Stimulated activated CD4-positive, alpha-beta T cell treated with anti-CD3 and anti-CD28 coated beads, Interleukin-12 subunit alpha, Interleukin-12 subunit beta, amount 100 ng/mL, for 4 hours (primary cell): Measurements from ENCODE around the gene MAD1L1.

Experiments used
- DNase-seq: peaks from one replicate; pipeline ENCODE4 v3.0.0-alpha.2; 2020

MAD1L1 gene

DNA sequence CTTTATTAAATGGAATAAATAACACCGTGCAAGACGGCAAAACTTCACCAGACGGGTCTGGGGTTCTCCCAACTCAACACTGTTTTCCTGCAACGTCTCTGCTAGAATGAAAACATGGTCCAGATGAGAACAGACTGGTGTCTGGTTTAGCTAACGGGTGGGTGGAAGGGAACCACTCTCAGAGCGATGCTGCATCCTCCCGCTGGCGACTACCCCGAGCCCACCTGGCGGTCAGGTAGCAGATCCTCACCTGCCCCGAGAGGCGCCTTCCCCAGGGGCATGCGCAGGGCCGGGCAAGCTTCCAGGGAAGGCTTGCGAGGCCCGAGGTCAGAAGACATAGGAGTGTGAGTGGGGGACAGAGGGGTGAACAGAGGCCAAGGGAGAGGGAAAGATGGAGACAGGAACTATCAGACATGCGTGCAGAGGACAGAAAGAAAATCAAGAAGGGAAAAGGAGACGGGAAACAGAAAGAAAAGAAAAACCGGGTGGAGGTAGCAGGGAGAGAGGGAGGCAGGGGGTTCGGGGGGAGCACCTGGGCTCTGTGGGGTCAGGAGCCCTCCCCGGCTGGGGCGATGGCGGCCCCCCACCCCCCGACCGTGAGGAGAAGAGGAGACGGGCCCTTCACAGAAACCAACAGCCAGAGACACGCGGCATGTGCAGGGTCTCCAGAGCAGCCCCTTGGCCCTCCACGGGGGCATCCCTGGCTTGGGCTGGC, 222.0 kb downstream of the MAD1L1 start:
- no peak for DNase-seq

DNA sequence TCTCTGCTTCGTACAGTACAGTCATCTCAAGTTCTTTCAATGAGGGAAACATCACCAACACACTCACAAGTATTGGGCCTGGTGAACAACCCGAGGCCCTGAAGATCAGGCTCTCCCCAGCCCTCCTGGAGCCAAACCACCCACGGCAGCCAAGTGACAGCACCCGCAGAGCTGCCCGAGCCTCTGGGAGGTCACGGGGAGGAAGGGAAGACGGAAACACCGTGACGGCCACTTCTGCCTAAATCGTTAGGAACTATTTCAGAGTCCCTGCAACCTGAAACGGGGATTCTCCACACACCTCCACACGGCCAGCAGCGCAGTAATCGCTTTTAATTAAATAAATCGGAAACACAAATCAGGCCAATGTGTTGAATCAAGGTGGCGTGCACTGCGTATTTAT, 222.6 kb downstream of the MAD1L1 start:
- no peak for DNase-seq

DNA sequence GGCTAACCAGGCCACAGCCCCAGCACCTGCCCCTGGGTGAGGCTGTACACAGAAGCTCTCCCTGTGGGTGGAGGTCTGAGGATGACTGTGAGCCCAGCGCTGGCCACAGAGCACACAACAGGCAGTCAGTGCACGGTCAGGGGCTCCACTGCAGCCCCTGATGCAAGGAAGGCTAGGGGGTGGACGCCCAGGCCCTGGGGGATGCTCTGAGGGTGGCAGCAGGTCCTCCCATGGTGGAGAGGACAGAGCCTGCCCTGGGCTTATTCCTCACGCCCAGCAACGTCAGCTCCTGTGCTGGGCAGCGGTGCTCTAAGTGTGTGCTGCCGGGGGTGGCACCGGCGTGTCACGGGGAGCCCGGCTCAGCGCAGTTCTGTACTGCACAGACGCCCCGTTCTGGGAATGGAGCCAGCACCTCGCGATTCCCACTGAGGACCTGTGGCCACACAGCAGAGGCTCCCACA, 223.2 kb downstream of the MAD1L1 start:
- DNase-seq: no peak

DNA sequence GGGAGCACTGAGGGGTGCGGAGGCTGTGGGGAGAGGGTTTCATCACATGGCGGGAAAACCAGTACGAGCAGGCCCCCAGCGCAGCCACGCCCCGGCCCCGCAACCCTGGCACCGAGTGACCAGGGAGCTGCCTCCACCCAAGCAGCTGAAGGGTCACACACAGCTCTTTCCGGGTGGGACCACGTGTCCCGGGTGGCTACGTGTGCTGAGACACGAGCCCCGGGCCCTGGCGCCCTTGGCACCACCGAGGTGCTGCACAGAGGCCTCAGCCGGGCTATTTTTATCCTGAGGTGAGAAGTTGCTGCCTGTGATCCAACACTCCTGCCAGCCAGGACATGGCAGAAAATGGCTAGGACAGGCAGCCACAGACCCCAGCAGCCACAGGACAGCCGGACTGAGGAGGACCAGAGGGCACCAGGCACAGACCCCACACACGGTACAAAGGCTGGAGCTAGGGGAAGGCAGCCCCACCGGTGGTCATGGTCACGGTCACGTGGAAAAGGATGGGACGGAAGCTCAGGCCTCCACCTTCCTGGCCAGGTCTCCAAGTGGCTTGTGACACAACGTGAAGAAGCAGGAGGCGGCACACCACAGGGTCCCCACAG, 223.7 kb downstream of the MAD1L1 start:
- DNase-seq: no peak

DNA sequence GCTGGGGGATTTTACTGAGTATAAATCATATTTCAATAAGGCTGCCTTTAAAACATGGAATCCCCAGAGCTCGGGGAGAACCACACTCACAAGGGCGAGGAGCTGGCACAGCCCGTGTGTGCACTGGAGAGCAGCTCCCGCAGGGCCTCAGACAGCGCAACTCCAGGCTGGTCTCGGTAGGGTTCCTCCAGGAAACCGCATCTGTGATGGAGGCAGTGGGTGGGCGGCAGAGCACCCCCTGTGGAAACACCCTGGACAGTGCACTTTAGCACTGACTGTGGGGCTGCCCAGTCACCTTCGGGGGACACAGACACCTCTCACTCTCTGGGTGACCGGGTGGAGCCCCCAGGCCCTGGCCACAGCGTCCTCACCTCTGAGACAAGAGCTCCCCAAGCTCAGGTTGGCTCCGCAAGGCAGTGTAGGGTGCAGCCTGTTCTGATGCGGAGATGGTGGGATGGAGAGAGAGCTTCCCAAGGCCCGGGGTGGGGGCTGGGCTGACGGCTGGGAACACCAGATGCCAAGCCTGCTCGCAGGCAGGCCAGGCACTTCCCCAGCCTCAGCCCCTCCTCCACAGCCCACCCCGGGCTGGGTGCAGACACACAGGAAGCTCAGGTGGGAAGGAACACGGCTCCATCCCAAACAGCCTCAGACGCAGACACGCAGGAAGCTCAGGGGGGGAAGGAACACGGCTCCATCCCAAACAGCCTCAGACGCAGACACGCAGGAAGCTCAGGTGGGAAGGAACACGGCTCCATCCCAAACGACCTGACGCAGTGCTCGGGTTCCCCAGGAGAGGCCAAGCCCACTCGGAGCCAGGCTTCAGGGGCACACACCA, 224.4 kb downstream of the MAD1L1 start:
- DNase-seq: no peak

DNA sequence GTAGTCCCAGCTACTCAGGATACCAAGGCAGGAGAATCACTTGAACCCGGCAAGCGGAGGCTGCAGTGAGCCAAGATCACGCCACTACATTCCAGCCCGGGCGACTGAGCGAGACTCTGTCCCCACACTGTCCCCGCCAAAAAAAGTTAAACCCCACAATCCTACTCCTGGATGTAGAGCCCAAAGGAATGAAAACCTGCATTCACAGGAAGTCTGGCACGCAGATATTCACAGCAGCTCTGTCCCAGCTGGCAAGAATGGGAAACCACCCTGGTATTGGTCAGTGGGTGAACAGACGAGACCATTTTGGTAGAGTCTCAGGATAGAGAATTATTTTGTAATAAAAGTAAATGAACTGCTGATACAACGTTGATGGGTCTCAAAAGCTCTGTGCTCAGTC, 225.2 kb downstream of the MAD1L1 start:
- no peak for DNase-seq

DNA sequence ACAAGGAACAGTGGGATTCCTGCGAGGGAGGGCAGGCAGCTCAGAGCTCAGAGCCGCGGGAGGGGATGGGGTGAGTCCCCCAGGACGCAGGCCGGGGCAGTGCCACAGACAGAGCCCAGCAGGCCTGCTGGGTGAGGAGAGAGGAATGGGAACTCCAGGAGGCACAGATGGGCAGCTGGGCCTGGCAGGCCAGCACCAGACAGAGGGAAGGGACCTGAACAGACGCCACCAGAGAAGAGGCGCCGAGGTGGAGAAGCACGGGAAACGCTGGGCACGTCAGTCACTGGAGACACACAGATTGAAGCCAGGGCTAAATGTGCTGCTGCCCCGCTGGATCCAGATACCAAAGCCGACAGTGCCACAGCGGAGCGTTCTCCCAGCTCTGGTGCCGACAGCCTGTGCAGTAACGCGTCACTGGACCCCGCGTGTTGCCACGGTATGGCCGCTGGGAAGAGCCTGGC, 225.8 kb downstream of the MAD1L1 start:
- no peak for DNase-seq

DNA sequence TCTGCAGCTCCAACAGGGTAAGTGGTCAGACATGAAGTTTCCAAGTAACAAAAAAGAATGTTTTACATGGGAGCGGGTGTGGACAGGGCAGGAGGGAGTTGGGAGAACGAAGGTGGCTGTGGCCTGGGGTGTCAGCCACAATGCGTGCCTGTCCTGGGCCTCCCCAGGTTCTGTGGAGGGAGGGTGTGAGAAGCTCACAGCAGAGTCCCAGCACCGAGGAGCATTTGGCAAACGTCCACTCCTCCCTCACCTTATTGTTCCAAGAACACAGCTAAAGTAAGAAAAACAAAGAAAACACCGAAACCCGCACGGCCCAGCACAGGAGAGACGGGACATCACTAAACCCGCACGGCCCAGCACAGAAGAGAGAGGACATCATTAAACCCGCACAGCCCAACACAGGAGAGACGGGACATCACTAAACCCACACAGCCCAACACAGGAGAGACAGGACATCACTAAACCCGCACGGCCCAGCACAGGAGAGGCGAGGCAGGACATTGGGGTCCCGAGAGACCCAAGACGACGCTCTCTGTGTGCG, 226.4 kb downstream of the MAD1L1 start:
- no peak for DNase-seq

DNA sequence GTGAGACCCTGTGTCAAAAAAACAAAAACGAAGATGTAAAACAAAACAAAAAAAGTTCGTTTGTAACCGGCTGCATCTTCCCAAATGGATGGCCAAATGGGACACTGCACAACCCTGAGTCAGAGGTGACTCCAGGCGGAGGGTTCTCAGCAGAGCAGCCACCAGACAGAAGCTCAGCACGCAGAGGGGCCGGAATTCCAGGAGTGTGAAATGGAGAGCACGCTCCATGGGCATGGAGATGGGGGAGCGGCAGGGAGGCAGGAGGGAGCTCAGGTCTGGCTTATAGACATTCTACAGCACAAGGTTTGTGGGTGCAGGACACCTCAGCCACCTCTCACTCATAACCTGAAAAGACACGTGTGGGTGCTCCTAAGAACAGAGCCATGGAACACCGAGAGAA, 227.0 kb downstream of the MAD1L1 start:
- DNase-seq: no peak

DNA sequence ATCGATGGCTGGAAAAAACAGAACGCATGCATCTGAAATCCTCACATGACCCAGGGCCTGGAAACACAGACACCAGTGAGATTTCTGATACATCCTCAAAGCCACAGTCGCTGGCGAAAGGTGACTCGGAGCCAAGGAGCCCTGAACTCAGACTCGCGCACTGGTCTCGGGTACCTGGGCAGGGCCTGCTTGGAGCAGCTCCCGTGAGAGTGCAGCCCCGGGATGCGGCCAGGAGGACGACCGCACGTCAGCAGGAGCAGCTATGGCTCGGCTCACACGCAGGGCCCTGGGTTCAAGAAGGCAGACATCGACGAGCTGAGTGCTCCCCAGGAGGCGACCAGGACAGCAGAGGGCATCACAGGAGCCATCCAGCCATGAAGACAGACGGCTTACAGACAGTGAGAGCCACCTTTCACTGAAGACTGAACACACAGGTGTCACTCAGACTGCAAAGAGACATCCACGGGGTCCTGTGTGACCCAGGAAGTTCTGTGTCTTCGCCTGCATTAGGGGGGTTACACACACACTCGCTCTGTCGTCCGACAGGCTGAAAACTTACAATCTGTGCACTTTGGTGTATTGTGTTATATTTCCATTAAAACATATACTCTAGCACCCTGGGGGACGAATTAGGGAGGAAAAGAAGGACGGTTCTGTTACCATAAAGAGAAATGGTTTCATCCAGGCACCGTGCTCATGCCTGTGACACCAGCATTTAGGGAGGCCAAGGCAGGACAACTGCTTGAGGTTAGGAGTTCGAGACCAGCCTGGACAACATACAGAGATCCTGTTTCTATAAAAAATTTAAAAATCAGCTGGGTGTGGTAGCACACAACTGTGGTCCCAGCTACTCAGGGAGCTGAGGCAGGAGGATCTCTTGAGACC, 227.7 kb downstream of the MAD1L1 start:
- DNase-seq: no peak

DNA sequence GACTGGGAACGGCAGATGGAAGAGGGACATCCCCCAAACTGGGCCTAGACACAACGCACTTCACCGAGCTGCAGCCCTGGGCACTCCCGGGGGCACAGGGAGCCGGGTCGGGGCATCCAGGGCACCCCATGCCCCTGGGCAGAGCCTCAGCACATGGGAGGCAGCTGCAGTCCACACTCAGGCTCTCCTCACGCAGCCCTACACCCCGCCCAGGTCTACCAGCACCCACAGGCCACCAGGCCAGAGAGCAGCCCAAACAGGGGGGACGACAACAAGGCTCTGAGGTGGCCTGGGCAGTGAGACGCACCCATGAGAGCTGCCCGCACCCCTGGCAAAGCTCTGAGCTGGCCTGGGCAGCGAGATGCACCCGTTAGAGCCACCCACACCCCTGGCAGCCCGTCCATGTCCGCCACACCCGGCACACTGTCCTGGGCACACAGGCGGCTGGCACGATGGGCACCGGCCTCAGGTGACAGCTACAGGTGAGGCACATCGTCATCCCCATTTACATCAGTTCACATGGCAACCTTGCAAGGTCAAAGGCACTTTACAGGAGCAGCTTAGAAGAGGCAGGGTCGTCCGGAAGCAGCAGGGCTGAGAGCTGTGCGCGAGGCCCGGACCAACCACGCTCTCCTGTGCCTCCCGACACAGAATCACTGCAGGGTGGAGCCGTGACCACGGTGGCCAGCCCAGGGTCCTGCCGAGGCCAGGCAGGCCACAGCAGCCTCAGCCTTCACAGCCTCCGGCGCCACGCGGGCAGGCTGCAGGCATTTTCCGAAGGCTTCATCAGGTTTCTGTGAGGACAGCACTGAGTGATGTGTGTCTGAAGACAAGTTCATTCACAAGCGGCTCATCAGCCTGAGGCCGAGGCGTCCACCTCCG, 228.6 kb downstream of the MAD1L1 start:
- DNase-seq: no peak

DNA sequence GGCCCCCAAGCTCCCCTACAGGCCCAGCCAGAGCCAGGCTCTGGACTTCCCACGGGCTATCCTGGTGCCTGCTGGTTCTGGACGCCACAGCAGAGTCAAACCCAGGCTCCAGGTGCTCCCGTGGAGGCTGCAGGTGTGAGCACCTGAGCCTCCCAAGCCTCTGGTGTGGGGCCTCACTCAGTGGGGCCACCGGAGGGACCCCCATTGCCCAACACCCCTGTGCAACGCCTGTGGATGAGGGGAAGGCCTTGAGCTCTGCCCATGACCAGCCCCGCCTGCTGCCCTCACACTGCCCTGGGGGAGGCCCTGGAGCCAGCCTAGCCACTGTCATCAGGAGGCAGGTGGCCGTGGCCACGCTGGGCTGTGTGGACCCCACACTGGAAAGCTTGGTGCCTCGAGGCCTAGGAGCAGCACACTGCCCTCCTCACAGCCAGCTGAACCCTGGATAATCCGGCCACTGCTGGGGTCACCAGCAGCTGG, 229.3 kb downstream of the MAD1L1 start:
- no peak for DNase-seq

DNA sequence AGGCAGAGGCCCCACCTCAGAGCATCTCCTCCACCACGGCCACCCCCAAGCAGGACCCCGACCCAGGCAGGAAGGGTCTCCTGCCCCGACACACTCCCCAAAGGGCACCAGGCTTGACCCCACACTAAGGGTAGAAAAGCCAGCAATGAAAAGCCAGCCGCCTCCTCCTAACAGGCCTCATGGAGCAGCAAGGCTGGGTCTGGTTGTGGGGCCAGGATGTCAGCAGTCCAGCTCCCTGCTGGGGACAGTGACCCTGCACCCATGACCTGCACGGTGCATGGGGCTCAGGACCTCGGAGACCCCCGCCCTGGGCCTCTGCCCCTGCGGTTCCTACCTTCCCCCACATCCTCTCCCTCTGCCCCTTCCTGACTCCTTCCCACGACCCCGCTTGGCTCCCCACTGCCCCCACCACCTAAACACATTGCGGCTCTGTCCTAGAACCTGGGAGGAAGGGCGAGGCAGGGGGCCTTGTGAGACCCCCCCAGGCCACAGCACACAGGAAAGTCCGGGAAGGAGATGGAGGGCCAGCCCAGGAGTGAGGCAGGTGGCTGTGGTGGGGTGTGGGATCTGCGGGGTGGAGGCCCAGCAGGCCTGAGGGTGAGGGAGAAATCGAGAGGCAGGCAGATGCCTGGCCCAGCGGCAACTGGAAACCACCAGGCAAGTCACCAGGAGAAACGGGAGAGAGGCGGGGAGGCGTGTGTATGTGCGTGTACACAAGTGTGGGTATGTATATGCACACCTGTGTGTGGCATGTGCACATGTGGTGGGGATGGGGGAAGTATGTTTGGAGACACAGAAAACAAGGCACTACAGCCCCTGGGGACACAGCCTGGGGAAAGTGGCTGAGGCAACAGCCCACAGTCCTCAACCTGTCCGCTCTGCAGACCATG, 229.9 kb downstream of the MAD1L1 start:
- DNase-seq: no peak

DNA sequence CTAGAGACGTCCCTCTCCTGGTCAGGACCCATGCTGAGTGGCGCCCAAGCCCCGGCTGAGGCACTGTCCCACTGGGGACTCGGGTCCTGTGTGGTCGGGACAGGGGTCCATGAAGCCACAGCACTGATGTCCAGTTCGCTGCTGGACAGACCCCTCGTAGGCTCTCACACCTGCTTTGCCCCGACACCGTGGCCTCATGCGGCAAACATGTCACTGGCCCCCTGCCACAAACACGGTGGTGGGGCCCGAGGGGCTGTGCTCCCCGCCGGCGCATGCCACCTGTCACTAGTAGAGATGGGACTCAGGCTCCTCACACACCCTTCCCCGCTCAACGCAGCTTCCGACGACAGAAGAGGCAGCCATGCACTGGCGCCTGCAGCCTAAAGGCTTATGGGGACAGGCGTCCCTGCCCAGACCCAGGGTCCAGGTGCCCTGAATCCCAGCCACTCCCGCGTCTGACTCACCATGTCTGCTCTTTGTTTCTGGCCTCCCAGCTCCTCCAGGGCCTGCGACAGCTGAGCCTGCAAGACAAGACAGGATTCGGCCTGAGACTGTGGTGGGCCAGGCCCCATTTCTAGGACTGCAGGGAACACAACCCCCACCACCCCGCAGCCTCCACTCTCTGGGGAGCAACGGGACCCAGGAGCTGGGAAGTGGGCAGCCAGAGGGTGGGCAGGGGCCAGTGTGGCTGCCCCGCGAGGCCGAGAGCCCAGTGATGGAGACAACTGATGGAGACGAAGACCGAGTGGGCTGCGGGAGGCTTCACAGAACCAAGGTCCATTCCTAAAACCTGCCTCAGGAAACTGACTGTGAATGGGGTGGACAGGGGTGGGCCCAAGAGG, 230.9 kb downstream of the MAD1L1 start:
- DNase-seq: no peak

DNA sequence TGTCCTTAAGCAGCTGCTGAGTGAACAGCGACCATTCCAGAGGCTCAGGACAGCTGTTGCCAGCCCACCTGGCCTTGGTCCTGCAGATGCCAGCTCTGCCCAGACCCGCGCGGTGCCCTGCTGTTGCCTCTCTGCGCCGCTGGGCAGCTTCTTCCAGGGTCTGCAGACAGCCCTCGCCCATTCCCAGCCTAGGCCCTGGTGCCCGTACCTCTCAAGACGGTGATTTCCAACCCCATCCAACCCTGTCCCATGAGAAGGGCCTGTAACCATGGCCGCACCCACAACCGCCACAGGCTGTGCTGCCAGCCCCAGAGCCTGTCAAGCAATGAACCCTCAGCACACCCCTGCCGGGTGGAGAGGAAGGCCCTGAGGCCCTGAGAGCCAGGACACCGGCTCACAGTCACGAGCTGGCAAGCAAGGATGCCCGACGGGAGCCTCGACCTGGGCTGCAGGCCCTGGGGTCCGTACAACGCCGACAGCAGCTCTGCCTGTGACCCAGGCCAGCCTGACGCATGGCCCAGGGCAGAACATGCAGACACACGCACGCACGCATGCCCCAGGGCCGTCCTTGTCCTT, 231.9 kb downstream of the MAD1L1 start:
- no peak for DNase-seq

DNA sequence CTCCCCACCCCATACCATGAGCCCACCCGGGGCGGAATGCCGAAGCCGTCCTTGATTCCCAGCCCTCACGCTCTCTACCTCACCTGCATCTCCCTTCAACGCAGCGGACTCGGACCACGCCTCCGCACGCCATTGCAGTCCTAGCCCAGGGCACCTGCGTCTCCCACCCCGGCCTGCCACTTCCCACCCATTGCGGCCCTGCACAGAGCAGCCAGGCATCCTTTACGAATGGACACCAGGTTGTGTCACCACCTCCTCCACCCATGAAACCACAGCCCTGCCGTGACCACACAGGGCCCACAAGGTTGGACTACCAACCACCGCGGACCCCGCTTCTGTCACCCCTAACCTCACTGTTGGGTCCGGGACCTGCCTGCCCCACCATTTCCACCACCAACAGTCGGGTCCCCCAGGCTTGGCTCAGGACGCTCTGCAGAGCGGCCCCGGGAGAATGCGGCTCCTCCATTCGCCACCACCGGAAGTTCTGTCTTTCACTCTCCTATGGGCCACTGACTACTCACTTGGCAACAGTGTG, 232.5 kb downstream of the MAD1L1 start:
- DNase-seq: no peak

DNA sequence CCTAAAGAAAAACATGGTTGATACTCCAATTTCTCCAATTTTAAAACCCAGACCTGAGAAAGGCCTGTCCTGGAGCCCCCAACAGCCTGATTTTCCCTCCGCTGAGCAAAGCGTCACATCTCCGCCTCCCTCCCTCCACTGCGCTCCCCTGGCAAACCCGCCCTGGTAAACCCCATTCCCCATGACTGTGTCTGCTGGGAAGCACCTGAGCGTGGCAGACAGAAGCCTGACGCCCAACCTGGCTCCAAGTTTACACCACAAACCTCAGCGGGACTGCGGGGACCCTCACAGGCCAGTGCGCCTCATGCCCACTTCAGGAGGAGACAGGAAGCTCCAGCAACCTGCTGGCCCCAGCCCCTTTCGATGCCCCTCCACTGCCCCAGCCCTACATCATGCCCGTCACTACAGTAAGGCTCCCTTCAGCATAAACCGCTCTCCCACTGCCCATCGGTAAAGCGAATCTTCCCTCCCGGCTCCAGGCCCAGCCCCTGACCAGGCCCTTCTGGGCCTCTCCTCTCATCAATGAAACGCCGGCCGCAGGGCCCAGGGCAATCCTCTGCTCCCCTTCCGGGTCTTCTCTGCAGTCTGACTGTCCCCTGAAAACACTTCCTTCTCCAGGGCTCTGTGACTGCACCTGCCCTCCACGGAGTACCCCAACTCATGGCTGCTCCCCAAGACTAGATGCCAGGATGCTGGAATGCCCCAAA, 233.3 kb downstream of the MAD1L1 start:
- DNase-seq: no peak

DNA sequence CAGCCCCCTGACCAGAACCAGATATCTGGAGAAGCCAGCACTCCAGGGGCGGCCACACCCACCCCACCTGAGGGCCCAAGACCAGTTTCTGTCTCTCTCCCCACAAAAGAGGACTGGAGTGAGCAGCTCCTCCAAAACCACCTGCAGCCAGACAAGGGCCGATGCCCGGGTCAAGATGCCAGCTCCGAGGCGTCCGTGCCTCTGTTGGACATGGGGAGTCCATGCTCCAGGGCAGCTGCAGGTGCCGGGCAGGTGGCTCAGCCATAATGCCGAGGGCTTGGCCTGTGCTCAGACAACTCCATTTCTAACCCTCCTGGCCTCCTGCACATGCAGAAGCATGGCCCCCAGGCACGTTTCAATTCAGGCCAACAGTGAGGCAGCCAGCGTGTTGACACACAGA, 234.6 kb downstream of the MAD1L1 start:
- DNase-seq: no peak
